ENCODE data around the gene THBS3.
"Not testable (repeated sequence)": the region's sequence is repeated elsewhere in the genome, so short reads cannot be mapped to it uniquely, and the experiment has no call there.

The THBS3 gene

DNA sequence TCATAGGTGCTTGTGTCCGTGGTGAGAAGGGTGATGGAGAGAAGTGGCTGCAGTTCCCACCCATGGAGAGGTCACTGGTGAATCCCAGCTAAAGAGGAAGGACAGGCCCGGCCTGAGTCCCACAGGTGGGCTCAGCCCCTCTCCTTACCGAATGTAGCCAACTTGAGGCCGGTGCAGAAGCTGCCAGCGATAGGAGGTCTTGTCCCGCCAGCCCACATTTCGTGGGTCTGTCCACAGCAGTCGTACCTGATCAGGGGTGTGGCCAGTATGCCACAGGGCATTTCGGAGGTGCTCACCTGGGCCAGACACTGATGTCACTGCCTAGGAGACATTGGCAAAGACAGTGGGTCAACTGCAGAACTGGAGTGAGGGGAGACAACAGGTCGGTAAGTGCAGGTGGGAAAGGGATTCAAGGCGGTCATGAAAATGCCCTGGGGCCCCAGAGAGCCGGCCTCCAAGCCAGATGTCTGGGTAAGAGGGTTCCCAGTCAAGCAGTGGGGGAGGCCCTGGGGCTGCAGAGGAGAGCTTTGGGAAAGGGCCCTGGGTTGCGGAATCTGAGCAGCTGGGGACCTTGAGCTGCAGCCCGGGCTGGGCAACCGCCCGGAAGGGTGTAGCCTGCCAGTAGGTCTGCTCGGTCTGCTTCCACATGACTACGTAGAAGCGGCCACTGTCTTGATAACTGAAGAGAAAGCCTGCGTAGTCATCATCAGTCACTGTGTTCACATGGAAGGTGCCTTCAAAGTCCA is 10.6 kb downstream of the THBS3 start:
- Histone ChIP-seq H3K36me3 (ENCODE audit: insufficient read depth, low read length) (peaks cover 54% of the 10 kb centered on the region), H2AFZ (ENCODE audit: low read depth, low read length) (no peak overlapping the region), H3K4me3 (ENCODE audit: low read length) (peak overlapping the region; percentile 63), H3K9me3 (ENCODE audit: low read length) (no peaks in the 10 kb centered on the region), H3K27me3 (ENCODE audit: insufficient read depth, low read length) (no peaks in the 10 kb centered on the region), H3K4me1 (ENCODE audit: insufficient read depth, low read length) (peaks cover 41% of the 10 kb centered on the region)

GRCh38 chr1:155196103-155196892 is 11.4 kb downstream of the THBS3 start:
- Histone ChIP-seq H2AFZ (ENCODE audit: low read depth, low read length) (no peak overlapping the region), H3K4me1 (ENCODE audit: insufficient read depth, low read length) (peaks cover 40% of the 10 kb centered on the region), H3K4me3 (ENCODE audit: low read length) (peak overlapping the region; percentile 63), H3K9me3 (ENCODE audit: low read length) (no peaks in the 10 kb centered on the region), H3K27me3 (ENCODE audit: insufficient read depth, low read length) (no peaks in the 10 kb centered on the region), H3K36me3 (ENCODE audit: insufficient read depth, low read length) (peaks cover 46% of the 10 kb centered on the region)

GRCh38 chr1:155195201-155196102 is 12.2 kb downstream of the THBS3 start:
- peaks cover 38% of the 10 kb centered on the region for H3K36me3 ChIP-seq (ENCODE audit: insufficient read depth, low read length)
- peak overlapping the region; percentile 63 for H3K4me3 ChIP-seq (ENCODE audit: low read length)
- peaks cover 39% of the 10 kb centered on the region for H3K4me1 ChIP-seq (ENCODE audit: insufficient read depth, low read length)
- H3K9me3 ChIP-seq (ENCODE audit: low read length) = no peaks in the 10 kb centered on the region
- H2AFZ ChIP-seq (ENCODE audit: low read depth, low read length) = no peak overlapping the region
- no peaks in the 10 kb centered on the region for H3K27me3 ChIP-seq (ENCODE audit: insufficient read depth, low read length)

DNA sequence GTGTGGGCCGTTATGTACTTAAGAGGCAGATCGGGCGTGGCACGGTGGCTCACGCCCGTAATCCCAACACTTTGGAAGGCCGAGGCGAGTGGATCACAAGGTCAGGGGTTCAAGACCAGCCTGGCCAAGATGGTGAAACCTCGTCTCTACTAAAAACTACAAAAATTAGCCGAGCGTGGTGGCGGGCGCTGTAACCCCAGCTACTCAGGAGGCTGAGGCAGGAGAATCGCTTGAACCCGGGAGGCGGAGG is 13.8 kb downstream of the THBS3 start:
- Histone ChIP-seq H3K36me3 (ENCODE audit: insufficient read depth, low read length) (peaks cover 26% of the 10 kb centered on the region), H3K4me3 (ENCODE audit: low read length) (peak overlapping the region; percentile 63), H3K4me1 (ENCODE audit: insufficient read depth, low read length) (peaks cover 39% of the 10 kb centered on the region)
- not testable (repeated sequence) for H2AFZ ChIP-seq (ENCODE audit: low read depth, low read length); H3K9me3 ChIP-seq (ENCODE audit: low read length); H3K27me3 ChIP-seq (ENCODE audit: insufficient read depth, low read length)

DNA sequence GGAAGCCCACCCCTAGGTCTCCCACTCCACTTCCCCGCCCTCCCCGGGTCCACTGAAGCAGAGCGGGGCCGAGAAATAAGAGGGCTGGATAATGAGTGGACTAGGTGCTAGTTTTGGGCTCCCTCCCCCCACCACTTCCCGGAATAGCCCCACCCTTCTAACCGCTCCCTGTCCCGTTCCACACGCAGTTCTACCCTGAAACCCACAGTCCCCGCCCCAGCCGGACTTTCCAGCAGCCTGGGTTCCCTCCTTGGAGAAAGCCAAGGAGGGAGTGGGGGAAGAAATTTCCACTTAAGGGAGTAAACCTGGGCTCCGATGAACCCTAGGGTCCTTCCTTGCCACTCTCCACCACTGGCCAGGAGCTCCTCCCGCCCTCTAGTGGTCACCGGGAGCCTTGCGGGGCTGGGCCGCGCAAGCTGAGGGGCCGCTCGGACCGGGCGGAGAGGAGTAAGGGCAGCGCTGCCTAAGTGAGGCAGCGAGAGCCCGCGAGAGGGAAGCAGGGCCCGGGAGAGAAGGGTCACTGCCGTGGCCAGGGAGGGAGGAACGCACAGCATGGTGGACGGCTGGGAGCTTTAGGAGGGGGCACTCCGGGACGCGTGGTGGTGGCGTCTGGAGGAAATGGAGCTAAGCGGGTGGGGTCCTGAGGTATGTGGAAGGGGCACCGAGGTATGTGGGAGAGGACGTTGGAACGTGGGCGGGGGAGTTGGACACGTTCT is 14.3 kb downstream of the THBS3 start:
- no peaks in the 10 kb centered on the region for H3K9me3 ChIP-seq (ENCODE audit: low read length)
- H3K36me3 ChIP-seq (ENCODE audit: insufficient read depth, low read length) = peaks cover 22% of the 10 kb centered on the region
- H2AFZ ChIP-seq (ENCODE audit: low read depth, low read length) = peak overlapping the region; percentile 14
- no peaks in the 10 kb centered on the region for H3K27me3 ChIP-seq (ENCODE audit: insufficient read depth, low read length)
- H3K4me1 ChIP-seq (ENCODE audit: insufficient read depth, low read length) = peaks cover 37% of the 10 kb centered on the region
- H3K4me3 ChIP-seq (ENCODE audit: low read length) = peak overlapping the region; percentile 63

DNA sequence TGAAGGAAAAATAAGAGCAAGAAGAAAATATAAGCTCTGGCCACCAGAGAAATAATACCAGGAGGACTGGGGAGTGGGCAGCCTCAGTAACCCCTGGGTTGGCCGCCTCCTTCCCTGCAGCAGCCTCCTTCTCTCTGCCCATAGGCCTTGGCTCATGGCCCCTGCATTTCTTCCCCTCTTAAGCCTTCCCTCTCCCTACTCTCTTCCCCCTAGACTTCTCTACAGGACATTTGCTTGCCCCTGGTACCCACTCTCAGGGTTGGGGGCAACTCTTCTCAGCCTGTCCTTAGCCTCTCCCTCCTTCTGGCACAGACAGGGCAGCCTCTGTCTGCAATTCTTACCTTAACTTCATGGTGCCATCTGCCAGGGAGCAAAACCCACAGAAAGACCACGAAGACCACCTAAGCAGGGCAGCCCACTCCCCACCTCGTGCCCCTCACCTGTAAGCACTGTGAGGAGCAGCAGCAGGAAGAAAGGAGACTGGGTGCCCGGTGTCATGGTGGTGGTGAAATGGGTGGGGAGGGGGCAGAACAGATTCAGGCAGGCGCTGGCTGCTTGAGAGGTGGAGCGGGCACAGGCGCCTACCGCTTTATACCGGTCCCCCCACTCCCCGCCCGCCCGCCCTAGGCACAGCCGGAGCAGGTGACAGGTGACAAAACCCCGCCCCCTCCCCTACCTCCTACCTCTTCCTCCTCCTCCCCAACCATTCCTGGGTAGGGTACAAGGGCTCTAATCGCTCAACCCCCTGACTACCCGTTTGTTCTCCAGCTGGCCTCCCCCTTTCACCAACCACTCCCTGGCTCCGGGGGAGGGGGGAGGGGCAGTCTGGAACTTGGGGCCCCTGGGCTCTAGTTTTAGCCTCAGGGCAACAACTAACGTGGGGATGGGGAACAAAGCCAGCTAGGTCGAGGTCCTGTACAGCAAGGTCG is 15.1 kb downstream of the THBS3 start:
- Histone ChIP-seq H3K36me3 (ENCODE audit: insufficient read depth, low read length) (peaks cover 14% of the 10 kb centered on the region), H2AFZ (ENCODE audit: low read depth, low read length) (peak overlapping the region; percentile 14), H3K9me3 (ENCODE audit: low read length) (no peaks in the 10 kb centered on the region), H3K4me3 (ENCODE audit: low read length) (peak overlapping the region; percentile 63), H3K4me1 (ENCODE audit: insufficient read depth, low read length) (peaks cover 29% of the 10 kb centered on the region), H3K27me3 (ENCODE audit: insufficient read depth, low read length) (no peaks in the 10 kb centered on the region)

DNA sequence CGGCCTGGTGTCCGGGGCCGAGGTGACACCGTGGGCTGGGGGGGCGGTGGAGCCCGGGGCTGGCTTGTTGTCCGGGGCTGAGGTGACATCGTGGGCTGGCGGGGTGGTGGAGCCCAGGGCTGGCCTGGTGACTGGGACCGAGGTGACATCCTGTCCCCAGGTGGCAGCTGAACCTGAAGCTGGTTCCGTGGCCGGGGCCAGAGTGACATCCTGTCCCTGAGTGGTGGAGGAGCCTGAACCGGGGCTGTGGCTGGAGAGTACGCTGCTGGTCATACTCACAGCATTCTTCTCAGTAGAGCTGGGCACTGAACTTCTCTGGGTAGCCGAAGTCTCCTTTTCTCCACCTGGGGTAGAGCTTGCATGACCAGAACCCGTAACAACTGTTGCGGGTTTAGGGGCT is 15.8 kb downstream of the THBS3 start:
- H3K36me3 ChIP-seq (ENCODE audit: insufficient read depth, low read length) = peaks cover 7% of the 10 kb centered on the region
- H2AFZ ChIP-seq (ENCODE audit: low read depth, low read length) = no peak overlapping the region
- no peaks in the 10 kb centered on the region for H3K27me3 ChIP-seq (ENCODE audit: insufficient read depth, low read length)
- no peaks in the 10 kb centered on the region for H3K9me3 ChIP-seq (ENCODE audit: low read length)
- H3K4me1 ChIP-seq (ENCODE audit: insufficient read depth, low read length) = peaks cover 22% of the 10 kb centered on the region
- H3K4me3 ChIP-seq (ENCODE audit: low read length) = no peak overlapping the region

GRCh38 chr1:155189926-155190325 is 17.8 kb downstream of the THBS3 start:
- not testable (repeated sequence) for H2AFZ ChIP-seq (ENCODE audit: low read depth, low read length); H3K4me3 ChIP-seq (ENCODE audit: low read length); H3K27me3 ChIP-seq (ENCODE audit: insufficient read depth, low read length); H3K36me3 ChIP-seq (ENCODE audit: insufficient read depth, low read length); H3K9me3 ChIP-seq (ENCODE audit: low read length)
- peaks cover 15% of the 10 kb centered on the region for H3K4me1 ChIP-seq (ENCODE audit: insufficient read depth, low read length)

GRCh38 chr1:155188268-155188667 is 19.4 kb downstream of the THBS3 start:
- no peaks in the 10 kb centered on the region for H3K9me3 ChIP-seq (ENCODE audit: low read length)
- no peak overlapping the region for H3K4me3 ChIP-seq (ENCODE audit: low read length)
- no peaks in the 10 kb centered on the region for H3K27me3 ChIP-seq (ENCODE audit: insufficient read depth, low read length)
- no peak overlapping the region for H2AFZ ChIP-seq (ENCODE audit: low read depth, low read length)
- peaks cover 9% of the 10 kb centered on the region for H3K4me1 ChIP-seq (ENCODE audit: insufficient read depth, low read length)
- H3K36me3 ChIP-seq (ENCODE audit: insufficient read depth, low read length) = no peaks in the 10 kb centered on the region

DNA sequence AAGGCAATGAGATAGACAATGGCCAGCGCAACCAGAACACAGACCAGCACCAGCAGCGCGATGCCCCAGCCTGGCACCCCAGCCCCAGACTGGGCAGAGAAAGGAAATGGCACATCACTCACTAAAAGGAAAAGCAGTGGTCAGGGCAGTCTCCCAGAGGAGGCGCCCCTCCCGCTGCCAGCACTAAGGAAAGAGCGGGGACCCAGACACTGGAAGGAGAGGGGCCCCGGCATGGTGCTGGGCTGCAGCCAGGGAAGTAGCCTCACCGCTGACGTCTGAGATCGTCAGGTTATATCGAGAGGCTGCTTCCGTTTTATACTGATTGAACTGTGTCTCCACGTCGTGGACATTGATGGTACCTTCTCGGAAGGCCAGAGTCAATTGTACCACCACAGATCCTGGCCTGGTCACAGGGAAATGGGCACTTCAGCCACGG is 20.2 kb downstream of the THBS3 start:
- no peaks in the 10 kb centered on the region for H3K36me3 ChIP-seq (ENCODE audit: insufficient read depth, low read length)
- H3K4me3 ChIP-seq (ENCODE audit: low read length) = no peak overlapping the region
- no peaks in the 10 kb centered on the region for H3K9me3 ChIP-seq (ENCODE audit: low read length)
- no peaks in the 10 kb centered on the region for H3K27me3 ChIP-seq (ENCODE audit: insufficient read depth, low read length)
- no peak overlapping the region for H2AFZ ChIP-seq (ENCODE audit: low read depth, low read length)
- peaks cover 2% of the 10 kb centered on the region for H3K4me1 ChIP-seq (ENCODE audit: insufficient read depth, low read length)

DNA sequence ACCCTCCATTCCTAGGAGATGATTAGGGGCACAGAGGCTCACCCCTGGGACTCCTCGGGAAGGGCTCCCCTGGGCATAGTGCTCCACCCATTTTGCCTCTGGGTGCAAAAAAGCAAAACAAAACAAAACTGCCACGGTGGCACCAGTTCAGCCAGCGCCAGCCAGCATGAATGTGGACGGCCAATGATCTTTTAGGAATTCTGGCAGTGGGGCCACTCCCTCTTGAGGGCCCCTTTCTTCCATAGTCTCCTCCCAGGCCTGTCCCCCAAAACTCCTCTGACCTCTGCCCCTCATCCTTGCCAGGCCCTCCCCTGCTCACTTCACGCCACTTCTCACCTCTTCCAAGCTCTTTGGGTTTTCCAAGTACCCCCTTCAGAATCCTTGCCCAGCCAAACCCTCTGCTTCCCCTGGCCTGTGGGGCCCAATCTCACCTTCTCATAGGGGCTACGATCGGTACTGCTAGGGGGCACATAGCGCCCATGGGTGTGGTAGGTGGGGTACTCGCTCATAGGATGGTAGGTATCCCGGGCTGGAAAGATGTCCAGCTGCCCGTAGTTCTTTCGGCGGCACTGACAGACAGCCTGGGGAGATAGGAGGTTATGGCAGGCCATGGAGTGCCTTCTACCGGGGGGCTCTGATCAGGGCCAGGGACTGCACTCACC is 20.8 kb downstream of the THBS3 start:
- no peak overlapping the region for H2AFZ ChIP-seq (ENCODE audit: low read depth, low read length)

More for the DNA sequence above, 20.8 kb downstream of the THBS3 start:
- Histone ChIP-seq H3K4me3 (ENCODE audit: low read length) (no peak overlapping the region), H3K27me3 (ENCODE audit: insufficient read depth, low read length) (no peaks in the 10 kb centered on the region), H3K9me3 (ENCODE audit: low read length) (no peaks in the 10 kb centered on the region), H3K4me1 (ENCODE audit: insufficient read depth, low read length) (no peaks in the 10 kb centered on the region), H3K36me3 (ENCODE audit: insufficient read depth, low read length) (no peaks in the 10 kb centered on the region)
